CD4-positive, alpha-beta T cell treated with Interleukin-1 beta for 1 hour (primary cell): ENCODE measurements around the gene EVC.
"Not testable (repeated sequence)": the region's sequence is repeated elsewhere in the genome, so short reads cannot be mapped to it uniquely, and the experiment has no call there.

Experiments
- DNase-seq, 2 donors: peaks; one replicate each; pipeline ENCODE4 v3.0.0-alpha.2; 2020 to 2022

EVC gene

GRCh38 chr4:5709207-5709575 is 1.8 kb upstream of the EVC start:
- DNase-seq: no peak

DNA sequence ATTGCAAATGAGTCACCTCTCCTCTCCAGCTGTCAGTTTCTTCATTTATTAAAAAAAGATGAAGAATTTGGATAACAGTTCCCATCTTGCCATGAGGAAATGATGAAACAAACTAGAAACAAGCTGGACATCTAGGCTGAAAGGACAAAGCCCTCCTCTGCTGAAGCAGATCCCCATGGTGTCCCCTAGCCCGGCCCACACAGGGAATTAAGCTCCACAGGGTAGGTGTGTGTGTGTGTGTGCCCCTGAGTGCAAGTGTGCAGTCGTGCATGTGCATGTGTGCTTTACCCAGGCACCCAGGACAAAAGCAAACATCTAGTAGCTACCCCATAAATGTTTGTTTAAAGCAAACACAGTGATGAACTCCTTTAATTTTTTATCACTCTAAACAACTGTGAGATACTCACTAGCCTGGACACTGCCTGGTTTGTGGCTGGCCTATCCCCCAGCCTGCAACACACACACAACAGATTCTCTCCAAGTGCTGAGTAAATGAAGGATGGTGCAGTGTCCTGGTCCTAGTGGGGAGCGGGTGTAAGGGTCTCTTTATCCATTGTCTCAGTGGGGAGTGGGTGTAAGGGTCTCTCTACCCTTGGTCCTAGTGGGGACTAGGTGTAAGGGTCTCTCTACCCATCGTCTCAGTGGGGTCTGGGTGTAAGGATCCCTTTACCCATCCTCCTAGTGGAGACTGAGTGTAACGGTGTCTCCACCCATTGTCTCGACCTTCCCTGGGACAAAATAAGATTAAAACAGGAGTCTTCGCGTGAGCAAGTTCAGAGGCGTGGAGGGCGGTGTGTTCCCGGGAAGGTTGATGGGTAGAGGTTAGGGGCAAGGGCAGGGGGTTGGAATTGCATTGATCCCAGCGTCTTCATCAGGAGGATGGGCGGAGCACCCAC is 688 bp upstream of the EVC start:
- DNase-seq: no peak

DNA sequence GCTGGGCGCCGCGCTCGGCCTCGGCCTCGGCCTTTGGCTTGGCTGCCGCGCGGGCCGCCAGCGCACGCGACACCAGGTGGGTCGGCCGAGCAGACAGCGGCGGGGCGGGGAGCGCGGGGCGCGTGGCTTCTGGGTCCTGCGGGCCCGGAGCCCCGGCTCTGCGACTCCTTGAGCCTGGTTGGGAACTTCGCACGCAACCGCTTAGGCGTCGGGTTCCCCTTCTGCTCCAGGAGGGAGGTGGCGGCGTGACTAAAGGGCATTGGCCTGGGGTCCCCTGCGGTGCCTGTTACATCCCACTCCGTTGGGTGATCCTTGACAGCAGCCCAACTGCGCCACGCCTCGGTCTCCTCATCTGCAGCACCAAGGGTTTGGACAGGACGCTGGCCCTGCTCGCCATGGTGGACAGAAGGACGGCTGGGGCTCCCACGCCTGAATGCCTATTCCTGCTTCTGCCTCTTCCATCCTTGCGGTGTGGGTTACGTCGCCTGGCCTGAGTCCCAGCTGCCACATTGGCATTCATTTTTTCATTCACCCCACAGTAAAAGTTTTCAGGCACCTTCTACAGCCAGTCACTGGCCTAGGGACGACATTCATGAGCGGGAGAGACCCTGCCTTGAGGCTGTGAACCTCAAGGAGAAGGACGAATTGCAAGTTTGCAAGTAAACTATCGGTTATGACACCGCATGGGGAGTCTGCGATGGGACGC is 631 bp downstream of the EVC start:
- no peak for DNase-seq

DNA sequence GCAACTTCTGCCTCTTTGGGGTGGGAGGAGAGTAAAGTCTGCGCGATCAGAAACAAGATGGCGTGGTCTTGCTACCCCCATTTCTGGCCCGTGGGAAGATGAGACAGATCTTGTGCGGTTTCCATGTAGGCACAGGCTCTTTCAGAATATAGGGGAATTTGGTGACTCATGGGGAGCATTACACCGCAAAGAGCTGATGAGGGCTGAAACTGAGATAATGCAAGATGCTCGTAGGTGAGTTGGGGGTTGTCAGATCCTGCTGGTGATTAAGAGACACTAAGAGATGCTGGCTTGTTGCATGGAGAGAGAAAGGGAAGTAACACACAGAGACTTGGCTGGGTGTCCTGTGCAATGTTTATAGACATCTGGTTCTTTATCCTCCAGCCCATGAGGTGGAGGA is 1.5 kb downstream of the EVC start:
- no peak for DNase-seq

DNA sequence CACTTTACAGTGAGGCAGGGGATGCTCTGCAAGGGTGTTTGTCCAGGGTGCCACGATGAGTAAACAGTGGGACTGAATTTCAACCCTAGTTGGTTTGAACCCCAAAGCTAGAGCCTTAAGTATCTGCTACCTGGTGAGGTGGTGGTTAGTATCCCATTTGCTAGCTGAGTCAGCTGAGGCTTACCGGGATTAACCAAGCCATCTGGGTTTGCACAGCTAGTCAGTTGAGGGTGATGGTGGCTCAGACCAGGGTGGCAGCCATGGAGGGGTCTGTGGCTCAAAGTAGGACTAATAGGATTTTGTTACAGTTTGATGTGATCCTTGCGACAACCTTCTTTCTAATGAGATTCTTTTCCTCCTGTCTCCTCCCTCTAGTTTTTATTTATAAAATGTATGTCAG is 1.9 kb downstream of the EVC start:
- DNase-seq: no peak

GRCh38 chr4:5713861-5714260 is 2.9 kb downstream of the EVC start:
- DNase-seq: no peak

GRCh38 chr4:5715357-5715756 is 4.4 kb downstream of the EVC start:
- no peak for DNase-seq

- DNase-seq: no peak
These were observed 5.4 kb downstream of the EVC start for GRCh38 chr4:5716391-5716790.

GRCh38 chr4:5717449-5718158 is 6.6 kb downstream of the EVC start:
- DNase-seq: no peak

DNA sequence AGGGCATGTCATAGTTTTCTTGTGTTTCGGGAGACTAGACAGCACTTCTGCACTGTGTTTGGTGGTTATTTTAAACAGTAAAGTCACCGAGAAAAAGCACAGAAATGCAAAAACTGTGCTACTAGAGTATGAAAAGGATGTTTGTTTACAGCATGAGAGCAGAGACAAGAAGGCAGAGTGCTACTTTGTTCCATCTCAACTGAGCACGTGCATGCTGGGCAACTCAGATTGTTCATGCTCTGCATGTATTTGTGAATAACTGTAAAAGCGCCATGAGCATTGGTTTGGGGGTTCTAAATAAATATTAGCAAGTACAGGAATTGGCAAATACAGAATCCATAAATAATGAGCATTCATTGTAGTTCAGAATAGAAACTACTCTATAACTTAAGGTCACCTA is 7.4 kb downstream of the EVC start:
- no peak for DNase-seq

- DNase-seq: no peak
These were observed 8.5 kb downstream of the EVC start for GRCh38 chr4:5719350-5720055.

DNA sequence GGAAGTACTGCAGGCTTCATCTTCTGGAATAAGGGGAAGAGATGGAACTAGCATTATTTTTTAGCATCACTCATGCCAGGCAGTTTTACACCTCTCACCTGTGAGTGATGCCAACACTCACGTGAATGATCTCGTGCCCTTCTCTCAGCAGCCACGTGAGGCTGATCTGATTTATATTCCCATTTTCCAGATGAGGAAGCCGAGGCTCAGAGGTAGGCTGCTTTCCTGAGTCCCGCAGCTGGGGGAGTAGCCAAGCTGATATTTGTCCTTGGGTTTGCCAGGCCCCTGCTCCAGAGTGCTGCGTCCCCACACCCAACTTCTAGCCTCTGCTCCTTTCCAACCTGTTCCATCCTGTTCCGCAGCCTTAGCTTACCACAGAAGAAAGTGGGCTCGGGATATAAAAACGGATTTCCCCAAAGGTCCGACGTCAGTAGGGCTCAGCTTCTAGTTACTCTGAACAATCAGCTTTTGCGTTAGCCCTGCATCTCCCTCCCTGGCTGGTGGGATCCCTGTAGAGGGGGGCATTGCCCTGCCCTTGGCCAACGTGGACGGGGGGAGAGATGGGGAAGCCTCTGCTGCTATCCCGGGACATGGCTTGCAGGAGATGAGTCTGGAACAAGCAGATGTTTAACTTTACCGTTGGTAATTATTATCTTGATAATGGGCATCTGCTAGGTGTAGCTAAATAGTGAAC is 9.3 kb downstream of the EVC start:
- no peak for DNase-seq

DNA sequence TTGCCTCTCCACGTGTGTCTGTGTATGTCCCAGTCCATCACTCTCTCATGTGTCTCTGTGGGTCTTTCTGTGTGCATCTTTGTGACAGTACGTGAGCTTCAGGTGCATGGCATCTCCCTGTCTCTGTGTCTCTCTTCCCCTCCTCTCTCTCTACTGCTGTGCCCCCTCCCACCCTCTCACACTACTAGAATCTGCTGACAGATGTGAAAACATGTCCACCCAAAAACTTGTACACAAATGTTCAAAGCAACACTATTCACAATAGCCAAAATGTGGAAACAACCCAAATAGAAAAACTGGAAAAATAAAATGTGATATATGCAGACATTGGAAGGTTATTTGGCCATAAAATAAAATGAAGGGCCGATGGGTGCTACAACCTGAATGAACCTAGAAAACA is 10.0 kb downstream of the EVC start:
- DNase-seq: no peak

- DNase-seq: no peak
These were observed 10.9 kb downstream of the EVC start for GRCh38 chr4:5721923-5722322.

DNA sequence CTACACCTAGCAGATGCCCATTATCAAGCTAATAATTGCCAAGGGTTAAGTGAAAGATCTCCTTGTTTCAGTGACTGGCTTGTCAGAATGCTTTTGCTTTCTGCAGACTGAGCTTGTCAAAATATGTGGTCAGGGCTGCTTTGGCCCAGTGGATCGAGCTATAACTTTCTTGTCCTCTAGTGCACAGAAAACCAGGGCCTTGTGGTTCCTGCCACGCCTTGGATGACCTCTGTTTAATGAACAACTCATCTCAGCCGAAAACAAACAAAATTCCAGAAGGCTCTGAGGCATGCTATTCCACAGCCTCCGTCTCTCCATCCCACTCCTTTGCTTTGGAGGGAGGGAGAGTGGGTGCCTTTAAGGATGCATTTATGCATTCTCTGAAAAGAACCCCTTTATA is 11.3 kb downstream of the EVC start:
- no peak for DNase-seq

DNA sequence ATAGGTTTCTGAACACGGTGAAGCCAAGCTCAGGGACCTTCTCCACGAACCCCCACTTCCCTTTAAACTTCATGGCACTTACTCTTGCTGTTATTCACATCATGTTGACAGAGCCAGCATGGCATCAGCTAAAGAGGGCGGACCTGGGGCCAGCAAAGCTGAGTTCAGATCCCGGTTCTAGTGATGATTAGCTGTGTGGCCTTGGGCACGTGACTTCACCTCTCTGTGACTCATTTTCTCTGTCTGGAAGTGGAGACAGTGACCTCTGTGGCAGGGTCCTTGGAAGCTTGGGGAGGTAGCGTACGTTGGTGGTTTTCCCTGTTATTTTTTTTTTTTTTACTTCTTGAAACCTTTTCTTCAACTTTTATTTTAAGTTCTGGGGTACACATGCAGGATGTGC is 13.4 kb downstream of the EVC start:
- no peak for DNase-seq

DNA sequence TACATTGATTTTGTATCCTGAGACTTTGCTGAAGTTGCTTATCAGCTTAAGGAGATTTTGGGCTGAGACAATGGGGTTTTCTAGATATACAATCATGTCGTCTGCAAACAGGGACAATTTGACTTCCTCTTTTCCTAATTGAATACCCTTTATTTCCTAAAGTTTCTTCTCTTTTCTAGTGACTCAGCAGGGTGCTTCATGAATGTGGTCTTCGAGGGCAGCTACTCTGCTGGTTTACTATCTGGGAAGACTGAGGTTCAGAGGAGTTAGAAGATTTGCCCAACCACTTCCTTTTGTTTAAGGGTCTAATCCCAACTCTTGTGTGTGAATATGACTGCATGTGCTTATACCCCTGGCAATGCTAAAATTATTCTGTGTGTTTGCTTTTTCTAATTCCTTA is 17.4 kb downstream of the EVC start:
- DNase-seq: not testable (repeated sequence)

DNA sequence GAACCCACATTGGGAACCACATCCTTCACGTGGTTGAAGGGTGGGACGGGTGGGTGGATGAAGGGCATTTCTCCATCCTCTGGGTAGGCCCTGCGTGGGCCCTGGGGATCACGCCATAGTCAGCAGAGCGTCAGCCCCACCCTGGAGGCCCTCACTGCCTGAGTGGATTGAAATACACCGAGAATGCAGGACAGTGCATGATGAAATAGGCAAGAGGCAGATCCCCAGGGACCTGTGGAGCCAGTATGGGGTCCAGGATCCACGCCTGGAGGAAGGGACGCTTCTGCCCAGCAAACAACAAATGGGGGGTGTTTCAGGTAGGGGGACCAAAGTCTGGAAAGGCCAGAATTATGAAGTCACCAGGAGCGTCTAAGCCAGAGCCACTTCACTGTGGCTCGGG is 19.4 kb downstream of the EVC start:
- DNase-seq: no peak

- DNase-seq: peak in 1 of 2 donors; percentile 20
These were observed 20.3 kb downstream of the EVC start for GRCh38 chr4:5730993-5731990.

DNA sequence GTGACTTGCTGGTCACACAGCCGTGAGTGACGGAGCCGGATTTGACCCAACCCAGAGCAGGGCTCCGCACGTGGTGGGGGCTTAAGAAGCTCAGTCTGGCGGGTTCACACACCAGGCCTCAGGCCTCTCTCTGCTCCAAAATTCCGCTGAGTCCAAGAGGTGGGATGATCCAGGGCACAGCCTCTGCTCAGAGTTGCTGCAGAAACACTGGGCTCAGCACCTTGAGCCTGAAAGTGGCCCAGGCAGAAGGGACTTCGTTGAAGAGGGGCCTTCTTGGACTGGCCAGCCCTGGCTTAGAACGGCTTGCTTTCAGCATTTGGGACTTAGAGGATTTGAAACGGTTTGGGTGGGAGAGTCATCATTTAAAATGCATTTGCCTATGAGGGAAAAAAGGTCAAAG is 21.2 kb downstream of the EVC start:
- no peak for DNase-seq

DNA sequence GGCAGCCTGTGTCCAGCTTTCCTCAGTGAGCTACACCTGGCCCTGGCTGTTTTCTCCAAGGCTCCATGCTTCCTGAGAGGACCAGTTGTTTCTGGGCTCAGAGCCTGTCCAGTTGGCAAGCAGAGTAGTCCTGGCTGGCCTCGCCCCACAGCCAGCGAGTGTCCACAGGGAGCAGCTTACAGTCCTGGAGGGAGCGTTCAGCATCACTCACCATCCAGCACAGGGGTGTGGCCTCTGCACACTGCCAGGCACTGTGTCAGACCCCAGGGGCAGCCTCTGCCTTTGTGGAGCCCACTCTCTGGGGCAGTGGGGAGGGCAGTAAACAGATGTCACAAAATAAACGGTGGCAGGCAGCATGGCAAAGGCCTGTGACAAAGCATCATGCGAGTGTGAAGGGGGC is 23.9 kb downstream of the EVC start:
- no peak for DNase-seq
